Measurements from ENCODE around the gene CUZD1.

CUZD1 gene

GRCh38 chr10:122844146-122844545 is 1.5 kb downstream of the CUZD1 start:
- no peak for TF ChIP-seq CTCF (IDR thresholded peaks at IDR 0.05; ENCODE audit: borderline replicate concordance, insufficient read depth, low read depth, low read length)
- no peak overlapping the region for H3K4me3 ChIP-seq (ENCODE audit: low read depth, low read length)

- no peak overlapping the region for H3K4me3 ChIP-seq (ENCODE audit: low read depth, low read length)
- TF ChIP-seq CTCF (IDR thresholded peaks at IDR 0.05; ENCODE audit: borderline replicate concordance, insufficient read depth, low read depth, low read length), result no peak
Observed at GRCh38 chr10:122841569-122841968, 4.1 kb downstream of the CUZD1 start.

GRCh38 chr10:122839505-122839904 is 6.2 kb downstream of the CUZD1 start:
- H3K4me3 ChIP-seq (ENCODE audit: low read depth, low read length), result no peak overlapping the region
- no peak for TF ChIP-seq CTCF (IDR thresholded peaks at IDR 0.05; ENCODE audit: borderline replicate concordance, insufficient read depth, low read depth, low read length)

- no peak for TF ChIP-seq CTCF (IDR thresholded peaks at IDR 0.05; ENCODE audit: borderline replicate concordance, insufficient read depth, low read depth, low read length)
- H3K4me3 ChIP-seq (ENCODE audit: low read depth, low read length), result no peak overlapping the region
Observed at GRCh38 chr10:122838880-122839279, 6.8 kb downstream of the CUZD1 start.

- TF ChIP-seq CTCF (IDR thresholded peaks at IDR 0.05; ENCODE audit: borderline replicate concordance, insufficient read depth, low read depth, low read length), result no peak
Observed at GRCh38 chr10:122835908-122836307, 9.7 kb downstream of the CUZD1 start.

GRCh38 chr10:122830965-122831353 is 14.7 kb downstream of the CUZD1 start:
- no peak overlapping the region for H3K4me3 ChIP-seq (ENCODE audit: low read depth, low read length)
- no peak for TF ChIP-seq CTCF (IDR thresholded peaks at IDR 0.05; ENCODE audit: borderline replicate concordance, insufficient read depth, low read depth, low read length)

More at GRCh38 chr10:122835908-122836307, 9.7 kb downstream of the CUZD1 start:
- H3K4me3 ChIP-seq (ENCODE audit: low read depth, low read length), result no peak overlapping the region

- no peak for TF ChIP-seq CTCF (IDR thresholded peaks at IDR 0.05; ENCODE audit: borderline replicate concordance, insufficient read depth, low read depth, low read length)
- H3K4me3 ChIP-seq (ENCODE audit: low read depth, low read length), result no peak overlapping the region
Observed at GRCh38 chr10:122830273-122830964, 15.2 kb downstream of the CUZD1 start.

Measured in GM12875 (cell line).